OCI-LY1 (cell line): ENCODE data around the gene CDC37.

Experiments used
- EZH2 ChIP-seq: fragments of 200-600 bp; sonication (generic), shearing (Covaris generic); IDR thresholded peaks from 2 replicates; pipeline ENCODE4 v1.8.0; 2017; ENCODE audit warnings: borderline replicate concordance, mixed run types, mild to moderate bottlenecking, antibody characterized with exemption, low read length, moderate library complexity, mixed read lengths
- TF ChIP-seq, protein P1 (sequence below): fragments of 200-600 bp; sonication (generic), shearing (Covaris generic); IDR thresholded peaks from 2 replicates; pipeline ENCODE4 v1.5.1; 2017; ENCODE audit warnings: mild to moderate bottlenecking, antibody characterized with exemption, low read length, moderate library complexity, mixed read lengths

DNA sequence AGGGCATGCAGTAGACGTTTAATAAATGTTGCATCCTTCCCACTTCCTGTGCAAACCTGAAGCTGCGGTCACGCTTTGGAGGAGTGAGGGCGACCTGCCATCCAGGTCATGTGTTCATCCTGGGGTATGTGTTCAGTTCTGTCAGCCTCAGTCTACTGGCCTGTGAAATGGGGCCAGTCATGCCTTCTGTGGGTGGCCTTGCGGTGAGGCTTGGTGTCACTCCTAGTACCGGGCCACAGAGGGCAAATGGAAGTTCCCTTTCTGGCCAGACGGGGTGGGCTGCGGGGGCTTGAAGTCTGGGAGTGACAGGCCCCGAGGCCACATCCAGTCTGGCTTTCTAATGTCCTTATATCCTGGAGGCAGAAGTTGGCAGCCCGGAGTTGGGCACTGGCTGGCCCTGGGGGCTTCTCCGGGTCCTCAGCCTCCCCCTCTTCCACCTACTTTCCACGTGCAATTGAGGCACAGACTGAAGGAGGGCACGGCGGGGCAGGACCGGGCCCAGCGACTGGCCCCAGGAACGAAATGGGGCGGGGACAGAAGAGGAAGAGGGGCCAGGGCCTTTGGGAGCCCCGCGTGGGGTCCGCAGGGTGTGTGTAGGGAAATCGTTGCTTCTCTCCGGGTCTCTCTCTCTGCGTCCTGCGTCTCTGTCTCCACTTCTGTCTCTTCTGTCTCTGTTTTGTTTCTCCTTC lies 28.1 kb upstream of the CDC37 start:
- TF ChIP-seq, protein P1, sequence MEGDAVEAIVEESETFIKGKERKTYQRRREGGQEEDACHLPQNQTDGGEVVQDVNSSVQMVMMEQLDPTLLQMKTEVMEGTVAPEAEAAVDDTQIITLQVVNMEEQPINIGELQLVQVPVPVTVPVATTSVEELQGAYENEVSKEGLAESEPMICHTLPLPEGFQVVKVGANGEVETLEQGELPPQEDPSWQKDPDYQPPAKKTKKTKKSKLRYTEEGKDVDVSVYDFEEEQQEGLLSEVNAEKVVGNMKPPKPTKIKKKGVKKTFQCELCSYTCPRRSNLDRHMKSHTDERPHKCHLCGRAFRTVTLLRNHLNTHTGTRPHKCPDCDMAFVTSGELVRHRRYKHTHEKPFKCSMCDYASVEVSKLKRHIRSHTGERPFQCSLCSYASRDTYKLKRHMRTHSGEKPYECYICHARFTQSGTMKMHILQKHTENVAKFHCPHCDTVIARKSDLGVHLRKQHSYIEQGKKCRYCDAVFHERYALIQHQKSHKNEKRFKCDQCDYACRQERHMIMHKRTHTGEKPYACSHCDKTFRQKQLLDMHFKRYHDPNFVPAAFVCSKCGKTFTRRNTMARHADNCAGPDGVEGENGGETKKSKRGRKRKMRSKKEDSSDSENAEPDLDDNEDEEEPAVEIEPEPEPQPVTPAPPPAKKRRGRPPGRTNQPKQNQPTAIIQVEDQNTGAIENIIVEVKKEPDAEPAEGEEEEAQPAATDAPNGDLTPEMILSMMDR = peak; percentile 6; the same call in 1 of the 2 replicates
- TF ChIP-seq EZH2 = no peak
